HG02610 (cell line): ENCODE measurements around the gene SLC22A23.

Source experiments
- ATAC-seq: cut with Tn5 transposase; IDR thresholded peaks from one replicate; pipeline ENCODE4 v1.9.1; 2021; ENCODE audit warnings: mild to moderate bottlenecking, moderate library complexity; ENCODE audit not compliant: unreplicated experiment

Gene SLC22A23

DNA sequence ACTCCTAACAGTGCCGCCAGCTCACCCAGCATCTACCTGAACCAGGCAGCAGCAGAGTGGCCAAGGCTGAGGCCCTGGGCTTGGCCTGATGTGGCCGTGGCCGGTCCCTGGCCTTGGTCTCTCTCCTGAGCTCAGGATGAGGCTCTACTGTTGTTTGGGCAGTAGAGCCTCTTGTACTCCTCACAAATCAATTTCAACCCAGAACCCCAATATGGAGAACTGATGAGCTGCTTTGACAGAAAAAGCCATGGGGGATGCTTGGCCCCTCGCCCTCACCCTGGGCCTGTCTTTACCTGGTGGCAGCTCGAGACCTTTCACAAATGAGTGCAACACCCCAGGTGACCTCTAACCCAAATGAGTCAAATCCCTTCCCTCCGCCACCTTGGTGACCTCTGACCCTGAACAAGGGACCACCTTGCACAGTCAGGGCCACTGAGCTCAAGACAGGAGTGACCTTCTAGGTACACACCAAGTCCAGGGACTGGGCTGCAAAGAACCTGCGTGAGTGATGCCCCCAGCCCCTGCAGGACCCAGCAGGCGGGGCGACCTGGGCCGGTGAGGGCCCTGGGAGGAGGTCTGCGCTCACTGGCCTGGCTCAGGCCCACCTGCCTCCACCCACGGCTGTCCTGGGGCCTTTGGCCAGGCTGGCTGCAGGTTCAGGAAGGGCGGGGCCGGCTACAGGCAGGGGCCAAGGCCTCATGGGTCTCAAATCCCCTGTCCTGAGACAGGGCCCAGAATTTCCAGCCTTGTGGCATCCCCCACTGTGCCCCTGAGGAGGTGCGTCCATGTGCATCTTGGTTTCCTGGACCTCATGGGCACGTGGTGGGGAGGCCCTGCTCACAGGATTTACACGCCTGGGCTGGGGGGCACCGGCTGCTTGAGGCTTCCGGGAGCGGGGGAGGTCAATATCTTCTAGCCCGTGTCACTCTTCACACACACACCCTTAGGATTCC, 167.9 kb downstream of the SLC22A23 start:
- no peak for ATAC-seq

DNA sequence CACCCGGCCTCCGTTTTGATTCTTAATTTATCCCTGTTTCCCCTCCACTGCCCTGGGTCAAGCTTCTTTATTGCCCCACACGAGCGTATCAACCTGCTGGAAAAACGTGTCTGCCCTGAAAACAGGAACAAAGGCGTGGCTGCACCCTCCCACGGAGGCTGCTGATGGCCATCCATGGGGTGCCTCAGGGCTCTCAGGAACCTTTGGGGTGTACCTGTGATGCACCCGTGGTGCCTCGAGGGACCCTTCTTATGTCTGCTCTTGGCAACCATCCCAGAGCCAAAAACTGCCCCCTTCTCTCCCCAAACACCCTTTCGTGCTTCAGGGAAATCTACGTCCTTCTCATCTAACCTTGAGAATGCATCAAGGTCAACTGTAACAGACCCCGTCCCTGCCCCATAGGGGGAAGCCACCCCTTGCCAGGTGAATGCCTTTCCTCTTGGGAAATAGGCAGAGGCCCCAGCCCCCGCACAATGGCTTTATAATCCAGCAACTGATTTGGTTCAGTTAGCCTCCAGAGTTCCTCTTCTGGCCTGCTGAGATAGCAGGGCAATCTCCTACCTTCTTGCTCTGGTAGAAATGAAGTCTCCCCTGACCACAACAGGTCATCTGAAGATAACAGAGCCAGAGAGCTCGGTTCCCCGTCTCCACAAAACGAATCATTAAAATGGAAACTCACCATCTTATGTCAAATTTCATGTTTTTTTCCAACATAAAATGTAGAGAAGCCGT, 168.7 kb downstream of the SLC22A23 start:
- ATAC-seq, result no peak

DNA sequence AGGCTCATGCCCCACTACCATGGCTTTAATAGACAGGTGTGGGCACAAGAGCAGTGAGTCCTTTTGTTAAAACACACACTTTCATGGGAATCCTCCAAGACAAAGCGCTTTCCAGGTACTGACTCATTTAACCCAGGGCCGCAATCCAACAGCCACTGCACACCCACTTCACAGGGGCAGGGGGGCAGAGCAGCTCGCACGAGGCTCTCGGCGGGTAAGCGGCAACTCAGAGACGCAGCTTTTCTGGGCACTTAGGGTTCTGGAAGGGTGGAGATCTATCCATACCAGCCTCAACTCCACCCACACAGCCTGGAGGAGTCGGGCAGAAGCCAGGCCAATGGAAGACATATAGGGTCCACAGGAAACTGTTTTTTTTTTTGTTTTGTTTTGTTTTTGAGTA, 169.5 kb downstream of the SLC22A23 start:
- no peak for ATAC-seq

GRCh38 chr6:3286641-3287171, 170.1 kb downstream of the SLC22A23 start:
- ATAC-seq, result no peak

- no peak for ATAC-seq
These were observed 171.1 kb downstream of the SLC22A23 start for GRCh38 chr6:3285732-3286131.

GRCh38 chr6:3285049-3285639, 171.7 kb downstream of the SLC22A23 start:
- no peak for ATAC-seq

DNA sequence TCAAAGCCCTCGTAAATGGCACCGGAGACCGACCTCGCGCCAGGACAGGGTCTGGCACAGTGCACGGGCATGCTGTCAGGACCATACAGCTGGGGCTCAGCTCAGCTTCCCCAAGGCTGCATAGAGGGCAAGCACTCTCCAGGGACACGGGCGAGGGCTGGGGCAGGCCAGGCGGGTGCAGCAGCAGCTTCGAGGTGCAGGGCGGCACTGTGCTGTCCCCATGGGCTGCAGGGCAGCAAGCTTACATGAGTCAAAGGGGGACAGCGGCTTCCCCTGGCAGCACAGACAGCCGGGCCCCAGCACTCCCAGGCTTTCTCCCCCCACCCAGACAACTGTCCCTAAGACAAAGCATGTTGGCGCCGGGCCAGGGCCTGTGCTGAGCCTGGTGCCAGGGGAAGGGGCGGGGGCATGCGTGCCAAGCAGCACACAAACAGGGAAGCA, 172.4 kb downstream of the SLC22A23 start:
- ATAC-seq, result no peak

- no peak for ATAC-seq
These were observed 173.0 kb downstream of the SLC22A23 start for GRCh38 chr6:3283641-3284435.

DNA sequence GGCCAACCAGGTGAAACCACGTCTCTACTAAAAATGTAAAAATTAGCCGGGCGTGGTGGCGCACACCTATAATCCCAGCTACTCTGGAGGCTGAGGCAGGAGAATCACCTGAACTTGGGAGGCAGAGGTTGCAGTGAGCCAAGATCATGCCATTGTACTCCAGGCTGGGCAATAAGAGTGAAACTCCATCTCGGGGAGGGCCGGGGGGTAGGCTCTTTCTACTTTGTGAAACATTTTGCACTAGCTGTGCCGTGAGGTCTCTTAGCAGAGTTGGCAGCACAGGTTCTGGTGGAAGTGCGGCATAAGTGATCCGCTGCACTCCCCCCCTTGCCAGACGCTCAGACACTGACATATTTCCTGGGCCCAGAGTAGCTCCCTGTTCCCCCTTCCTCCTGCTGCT, 173.6 kb downstream of the SLC22A23 start:
- no peak for ATAC-seq

DNA sequence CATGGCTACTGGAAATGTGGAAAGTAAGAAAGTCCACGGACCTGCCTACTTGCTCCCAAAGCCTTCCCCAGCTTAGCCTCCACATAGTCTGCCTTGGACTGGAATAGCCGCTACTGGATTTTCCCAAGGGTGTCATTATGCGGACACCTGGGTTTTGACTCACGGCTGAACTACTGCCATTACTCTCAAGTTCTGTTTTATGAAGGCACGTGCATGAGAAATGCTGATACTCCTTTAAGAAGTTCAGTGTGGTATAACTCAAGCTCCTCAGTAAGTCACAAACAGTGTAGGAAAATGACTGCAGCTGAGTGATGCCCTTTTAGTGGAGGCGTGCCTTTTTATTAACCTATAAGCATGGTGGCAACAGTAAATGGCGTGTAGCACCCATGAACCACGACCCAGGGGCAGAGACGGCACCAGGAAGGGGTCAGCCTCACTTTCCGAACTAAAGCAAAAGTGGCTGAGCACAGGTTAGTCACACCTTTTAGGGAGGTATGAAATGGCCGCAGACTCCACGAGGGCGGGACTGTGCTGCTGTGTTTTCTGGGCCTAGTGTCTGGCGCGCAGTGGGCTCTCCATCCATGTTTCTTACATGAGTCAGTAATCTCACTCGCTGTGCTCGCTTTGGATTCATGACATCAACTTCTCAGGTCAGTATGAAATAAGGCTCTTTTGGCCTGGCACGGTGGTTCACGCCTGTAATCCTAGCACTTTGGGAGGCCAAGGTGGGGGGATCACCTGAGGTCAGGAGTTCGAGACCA, 174.2 kb downstream of the SLC22A23 start:
- ATAC-seq, result no peak

- no peak for ATAC-seq
These were observed 175.0 kb downstream of the SLC22A23 start for GRCh38 chr6:3281631-3282475.

- ATAC-seq, result no peak
These were observed 175.9 kb downstream of the SLC22A23 start for GRCh38 chr6:3280866-3281465.

DNA sequence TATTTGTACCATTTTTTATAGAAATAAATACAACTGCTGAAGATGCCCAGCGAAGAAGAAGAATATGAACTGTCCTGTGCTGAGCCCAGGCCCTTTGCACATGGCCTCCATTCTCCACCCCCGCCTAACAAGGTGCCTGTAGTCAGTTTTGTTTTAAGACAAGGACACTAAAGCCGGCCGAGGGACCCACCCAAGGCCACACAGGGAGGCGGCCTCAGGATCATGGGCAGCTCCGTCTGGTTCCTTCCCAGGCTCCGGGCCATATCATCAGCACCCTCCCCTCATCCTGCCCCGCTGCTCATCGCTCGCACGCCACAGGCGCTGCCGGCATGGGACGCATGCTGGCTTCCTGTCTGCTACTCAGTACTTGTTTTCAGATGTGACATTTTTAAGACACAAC, 176.8 kb downstream of the SLC22A23 start:
- ATAC-seq, result no peak

DNA sequence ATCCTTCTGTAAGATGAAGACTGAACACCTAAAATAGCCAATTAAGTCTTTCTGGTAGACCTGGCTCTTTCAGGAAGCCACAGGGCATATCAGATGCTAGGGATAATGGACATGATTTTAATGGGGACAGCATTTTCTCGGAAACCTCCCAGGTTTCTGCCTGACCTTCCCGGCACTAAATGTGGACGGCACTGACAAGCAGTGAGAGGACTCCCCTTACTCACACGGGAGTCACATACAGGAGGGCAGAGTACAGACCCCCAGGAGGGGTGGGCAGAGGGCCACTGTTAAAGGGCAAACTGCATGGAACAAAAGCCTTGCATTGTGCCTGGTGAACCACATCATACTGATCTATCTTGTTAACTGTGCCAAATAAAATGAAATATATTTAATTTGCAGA, 178.2 kb downstream of the SLC22A23 start:
- ATAC-seq, result no peak

DNA sequence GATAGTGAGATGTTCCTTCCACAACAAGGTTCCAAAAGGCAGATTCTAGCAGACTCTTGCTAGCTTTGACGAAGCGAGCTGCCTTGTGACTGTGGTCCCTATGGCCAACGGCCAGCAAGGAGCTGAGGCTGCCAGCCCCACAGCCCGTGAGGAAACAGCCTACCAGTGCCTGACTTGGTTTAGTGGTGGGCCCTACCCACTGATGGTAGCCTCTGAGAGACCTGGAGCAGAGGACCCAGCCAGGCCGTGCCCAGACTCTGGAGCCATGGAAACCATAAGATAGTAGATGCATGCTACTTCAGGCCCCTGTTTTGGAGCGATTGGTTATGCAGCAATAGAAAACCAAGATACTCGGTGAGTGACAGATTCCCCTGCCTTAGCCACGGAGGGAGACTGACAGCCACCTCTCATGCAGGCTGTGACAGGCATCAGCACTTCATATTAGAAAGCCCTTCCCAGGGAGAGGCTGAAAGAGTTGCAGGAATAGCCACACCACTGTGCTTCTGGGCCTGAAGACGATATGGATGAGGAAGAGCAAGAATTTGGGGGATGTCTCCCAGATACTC, 178.9 kb downstream of the SLC22A23 start:
- ATAC-seq, result no peak

DNA sequence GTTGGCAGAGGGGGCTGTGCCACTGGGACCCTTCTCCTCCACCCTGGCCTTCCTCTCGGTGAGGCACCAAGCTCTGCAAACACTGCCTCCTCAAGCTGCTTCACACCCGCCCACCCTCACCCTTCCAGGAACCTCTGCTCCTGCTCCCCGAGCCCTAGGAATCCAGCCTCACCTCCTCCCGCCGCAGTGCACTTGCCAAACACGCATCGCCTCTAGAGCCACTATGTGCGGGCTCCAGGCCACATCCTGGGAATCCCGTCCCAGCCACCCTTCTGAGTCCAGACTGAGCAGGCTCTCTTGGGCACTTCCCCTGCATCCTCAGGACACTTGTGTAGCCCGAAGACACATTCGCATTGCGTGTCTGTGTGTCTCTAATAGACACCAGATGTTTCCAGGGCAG, 179.6 kb downstream of the SLC22A23 start:
- ATAC-seq, result no peak

- ATAC-seq, result no peak
These were observed 180.4 kb downstream of the SLC22A23 start for GRCh38 chr6:3276174-3277167.
